K562 (cell line): Measurements from ENCODE around the gene SPDYE3. TPM values are rescaled to one million over a fixed set of nuclear protein-coding genes. Genes with fewer than 3 reads are reported as not detected.
A peak's percentile ranks its signal among the peaks of the same experiment; 100 is the strongest.
"Not testable (repeated sequence)": the region's sequence is repeated elsewhere in the genome, so short reads cannot be mapped to it uniquely, and the experiment has no call there.

ENCODE experiments used
- ATAC-seq: fragments of 200-7000 bp; cut with Tn5 transposase; 3 replicates; pipeline ENCODE4 v1.9.1; 2020; ENCODE audit warnings: moderate library complexity
- BruUV-seq: library from RNA; stranded (reverse); fragments of 400-500 nt; replicated peaks from 2 replicates; lab custom pipeline; 2021; lab: Mats Ljungman, UMichigan
- CTCF ChIA-PET: fragments of 300-600 bp; formaldehyde crosslinking; extraction: SDS; loops from one replicate; lab custom pipeline; 2021; ENCODE audit warnings: low intra/inter-chr PET ratio; lab: Yijun Ruan, JAX
- POLR2A ChIA-PET: fragments of 300-600, 350-650 bp; sonication (Branson Sonifier 250); formaldehyde crosslinking; extraction: SDS; loops from one replicate; lab custom pipeline; 2021; ENCODE audit warnings: antibody characterized with exemption, inconsistent platforms; lab: Yijun Ruan, JAX
- DNase-seq, 4 experiments: peaks; one replicate each; pipeline versions ENCODE4 v3.0.0 to v3.0.0-alpha.2; 2011 to 2018; ENCODE audit warnings: low spot score in 3 of 4, mixed read lengths in 3 of 4; ENCODE audit errors: extremely low read depth in 1 of 4
- FAIRE-seq: peaks from 2 replicates; lab custom pipeline; 2011; peaks lifted over from hg19 to GRCh38; lab: Jason Lieb, UNC
- H2AFZ ChIP-seq: 2 replicates; pipeline ENCODE4 v1.6.0; 2011; ENCODE audit warnings: low read depth, low read length, control low read depth, inconsistent platforms
- H3K27ac ChIP-seq: fragments of 200-600 bp; 3 replicates; pipeline ENCODE4 v1.8.0; 2011; ENCODE audit warnings: low read depth, mild to moderate bottlenecking, control low read depth, inconsistent platforms, low read length, moderate library complexity, mixed read lengths; ENCODE audit errors: extremely low read depth
- H3K27me3 ChIP-seq, 2 experiments: fragments of 300-600 bp in 1 of 2; 2 replicates in 1 of 2; 3 replicates in 1 of 2; pipeline versions ENCODE4 v1.6.0 to v1.8.0; 2011; ENCODE audit warnings: inconsistent platforms in 2 of 2, low read length in 2 of 2, mild to moderate bottlenecking in 1 of 2, mixed read lengths in 1 of 2, moderate library complexity in 1 of 2; ENCODE audit not compliant: control insufficient read depth in 2 of 2, insufficient read depth in 2 of 2
- H3K36me3 ChIP-seq: fragments of 300-600 bp; 3 replicates; pipeline ENCODE4 v1.8.0; 2011; ENCODE audit warnings: mild to moderate bottlenecking, low read length, inconsistent platforms; ENCODE audit not compliant: control insufficient read depth, insufficient read depth
- H3K4me1 ChIP-seq, 2 experiments: fragments of 200-600 bp in 1 of 2; replicated peaks in 1 of 2; 2 replicates in 1 of 2; 3 replicates in 1 of 2; pipeline versions ENCODE4 v1.5.1 to v1.8.0; 2011; ENCODE audit warnings: inconsistent platforms in 2 of 2, low read length in 2 of 2, mild to moderate bottlenecking in 1 of 2, mixed read lengths in 1 of 2, moderate library complexity in 1 of 2; ENCODE audit not compliant: control insufficient read depth in 2 of 2, insufficient read depth in 2 of 2
- H3K4me2 ChIP-seq: 2 replicates; pipeline ENCODE4 v1.6.1; 2011; ENCODE audit warnings: low read length, control low read depth, inconsistent platforms, mixed read lengths; ENCODE audit not compliant: insufficient read depth
- H3K4me3 ChIP-seq: fragments of 200-600 bp; sonication (generic), shearing (Covaris generic); 2 replicates; pipeline ENCODE4 v1.5.1; 2016; ENCODE audit warnings: control low read depth, inconsistent platforms
- H3K79me2 ChIP-seq: fragments of 200-600 bp; 3 replicates; pipeline ENCODE4 v1.8.0; 2011; ENCODE audit warnings: low read length, inconsistent platforms; ENCODE audit not compliant: control insufficient read depth, insufficient read depth
- H3K9ac ChIP-seq, 2 experiments: 2 replicates each; pipeline versions ENCODE4 v1.6.0 to v1.6.1; 2011; ENCODE audit warnings: low read depth in 2 of 2, low read length in 2 of 2, control low read depth in 1 of 2, inconsistent platforms in 1 of 2, mild to moderate bottlenecking in 1 of 2, mixed read lengths in 1 of 2; ENCODE audit not compliant: insufficient read depth in 1 of 2
- H3K9me1 ChIP-seq: one replicate; pipeline ENCODE4 v1.6.0; 2011; ENCODE audit warnings: inconsistent platforms, mild to moderate bottlenecking, low read length, moderate library complexity; ENCODE audit not compliant: control insufficient read depth, insufficient read depth
- H3K9me3 ChIP-seq: replicated peaks from 2 replicates; pipeline ENCODE4 v1.5.1; 2011; ENCODE audit warnings: low read depth, low read length, inconsistent platforms; ENCODE audit not compliant: control insufficient read depth, insufficient read depth
- H4K20me1 ChIP-seq: replicated peaks from 2 replicates; pipeline ENCODE4 v1.6.1; 2011; ENCODE audit warnings: low read length, inconsistent platforms, mixed read lengths; ENCODE audit not compliant: control insufficient read depth, insufficient read depth
- NR4A1 ChIP-seq, 2 experiments: fragments of 250-450 bp in 1 of 2; fragments of 450-650 bp in 1 of 2; sonication (Bioruptor Pico) in 1 of 2; IDR thresholded peaks; 2 replicates each; pipeline versions ENCODE4 v1.4.0 to v1.6.1; 2016 to 2020; ENCODE audit warnings: mild to moderate bottlenecking in 2 of 2, missing compliant biosample characterization in 1 of 2, missing genetic modification characterization in 1 of 2, moderate library complexity in 1 of 2
- SIN3A ChIP-seq, 2 experiments: fragments of 150-350 bp in 1 of 2; IDR thresholded peaks; 2 replicates each; pipeline ENCODE4 v1.6.1; 2011 to 2016; ENCODE audit warnings: borderline replicate concordance in 2 of 2, low read depth in 2 of 2, low read length in 2 of 2, mild to moderate bottlenecking in 2 of 2, moderate library complexity in 2 of 2; ENCODE audit not compliant: control insufficient read depth in 1 of 2
- ZBTB33 ChIP-seq: sonication (generic); formaldehyde crosslinking; IDR thresholded peaks from 2 replicates; pipeline ENCODE4 v1.8.1; 2023; ENCODE audit warnings: mild to moderate bottlenecking, missing genetic modification reagents
- WGBS: fragments of 100-300 bp; shearing (Covaris generic); methylation state at CpG from one replicate; pipeline ENCODE4 v1.1.6; 2016; ENCODE audit warnings: low coverage, mixed read lengths; ENCODE audit not compliant: insufficient coverage; ENCODE audit errors: missing lambda C conversion rate; 5-methylcytosine and 5-hydroxymethylcytosine counted together
- in situ Hi-C: fragments of 300-500 bp; cut with MboI; formaldehyde crosslinking; loops from 4 replicates; pipeline ENCODE4 v1.15.0; 2018; ENCODE audit warnings: inconsistent platforms, mixed read lengths
- intact Hi-C: fragments of 100-400 bp; cut with micrococcal nuclease; formaldehyde crosslinking; loops from 2 replicates; pipeline ENCODE4 v1.14.2; 2022
- polyA plus RNA-seq, 8 experiments: library from polyadenylated mRNA; depleted of rRNA in 4 of 8; stranded (reverse) in 5 of 8; unstranded in 3 of 8; fragments of >200 nt; fragmentation: Nextera tagmentation in 2 of 8; fragmentation: Illumina TruSeq in 1 of 8; extraction: Ambion mirVana in 2 of 8; extraction: Trizol in 1 of 8; gene quantifications; 2 replicates each; pipeline versions ENCODE4 v1.2.1 to v1.2.3, GENCODE V29; 2011 to 2014; ENCODE audit warnings: inconsistent platforms in 1 of 8, missing spikeins in 1 of 8
- total RNA-seq, 7 experiments: library from RNA; depleted of rRNA in 6 of 7; stranded (reverse); fragments of >200 nt in 6 of 7; fragmentation: Illumina TruSeq in 2 of 7; extraction: Trizol in 2 of 7; gene quantifications; 2 replicates each; pipeline versions ENCODE4 v1.2.1 to v1.2.3, GENCODE V29; 2011 to 2021; ENCODE audit warnings: low replicate concordance in 1 of 7
- TF ChIP-seq, protein P1 (sequence below): sonication (generic); formaldehyde crosslinking; IDR thresholded peaks from 2 replicates; pipeline ENCODE4 v1.8.1; 2023; ENCODE audit warnings: mild to moderate bottlenecking, missing genetic modification reagents

SPDYE3 gene
- total and polyA plus RNA-seq, 9 of the 15 experiments (the other 6 are each of a cell fraction or from before 2014, with no cell fraction given), result 0.04 to 3.3 (median 1.2) TPM; not detected in 6

- H3K9me1 ChIP-seq, H3K9ac ChIP-seq, H3K4me2 ChIP-seq, FAIRE-seq, CTCF ChIA-PET, BruUV-seq, ATAC-seq, H4K20me1 ChIP-seq, intact Hi-C loops, H3K4me3 ChIP-seq, H3K27me3 ChIP-seq, in situ Hi-C loops, POLR2A ChIA-PET, H3K4me1 ChIP-seq, H2AFZ ChIP-seq, H3K9me3 ChIP-seq, DNase-seq, H3K27ac ChIP-seq, H3K79me2 ChIP-seq: not testable (repeated sequence)
- H3K36me3 ChIP-seq, result peaks cover 20% of the 10 kb centered on the region; the same call in 1 of the 3 replicates
- 94% methylated on average over 7 of the region's 11 CpGs for WGBS
Measured at GRCh38 chr7:100326914-100327313, 19.4 kb downstream of the SPDYE3 start.

- Histone ChIP-seq H3K36me3 (peaks cover 31% of the 10 kb centered on the region), H3K27ac (peak overlapping the region; percentile 79), H3K9ac (peak overlapping the region; percentile 61 to 98), H2AFZ (peak overlapping the region; percentile 93), H3K4me2 (peak overlapping the region; percentile 88), H3K79me2 (peaks cover 48% of the 10 kb centered on the region), H3K4me1 (peaks cover 0 to 16% of the 10 kb centered on the region in 2 experiments; a peak in 3 of 5 replicates), H3K4me3 (peak overlapping the region; percentile 63)
- H3K9me3 ChIP-seq; in situ Hi-C loops; CTCF ChIA-PET; H3K9me1 ChIP-seq; H3K27me3 ChIP-seq; intact Hi-C loops; FAIRE-seq; H4K20me1 ChIP-seq; TF ChIP-seq NR4A1 (CRISPR knock-in tag; IDR thresholded peaks at IDR 0.05): not testable (repeated sequence)
- TSS peak; percentile 68 for BruUV-seq
- under 1% methylated on average over 74 of the region's 85 CpGs for WGBS
- peak; percentile 98 for ATAC-seq
- peak; percentile 82 to 95 (median 88) for DNase-seq
- POLR2A ChIA-PET, result interaction anchor here (0.6 to 1.0 kb wide), 3 partner anchors 52 to 190 kb away, joined by 3 read pairs; no protein-coding TSS in a partner anchor
- peak; percentile 61 to 65; a peak in 2 of 4 replicates for TF ChIP-seq SIN3A (IDR thresholded peaks at IDR 0.05; ENCODE audit: borderline replicate concordance in 2 of 2, control insufficient read depth in 1 of 2, low read depth in 2 of 2, low read length in 2 of 2)
- TF ChIP-seq, protein P1, sequence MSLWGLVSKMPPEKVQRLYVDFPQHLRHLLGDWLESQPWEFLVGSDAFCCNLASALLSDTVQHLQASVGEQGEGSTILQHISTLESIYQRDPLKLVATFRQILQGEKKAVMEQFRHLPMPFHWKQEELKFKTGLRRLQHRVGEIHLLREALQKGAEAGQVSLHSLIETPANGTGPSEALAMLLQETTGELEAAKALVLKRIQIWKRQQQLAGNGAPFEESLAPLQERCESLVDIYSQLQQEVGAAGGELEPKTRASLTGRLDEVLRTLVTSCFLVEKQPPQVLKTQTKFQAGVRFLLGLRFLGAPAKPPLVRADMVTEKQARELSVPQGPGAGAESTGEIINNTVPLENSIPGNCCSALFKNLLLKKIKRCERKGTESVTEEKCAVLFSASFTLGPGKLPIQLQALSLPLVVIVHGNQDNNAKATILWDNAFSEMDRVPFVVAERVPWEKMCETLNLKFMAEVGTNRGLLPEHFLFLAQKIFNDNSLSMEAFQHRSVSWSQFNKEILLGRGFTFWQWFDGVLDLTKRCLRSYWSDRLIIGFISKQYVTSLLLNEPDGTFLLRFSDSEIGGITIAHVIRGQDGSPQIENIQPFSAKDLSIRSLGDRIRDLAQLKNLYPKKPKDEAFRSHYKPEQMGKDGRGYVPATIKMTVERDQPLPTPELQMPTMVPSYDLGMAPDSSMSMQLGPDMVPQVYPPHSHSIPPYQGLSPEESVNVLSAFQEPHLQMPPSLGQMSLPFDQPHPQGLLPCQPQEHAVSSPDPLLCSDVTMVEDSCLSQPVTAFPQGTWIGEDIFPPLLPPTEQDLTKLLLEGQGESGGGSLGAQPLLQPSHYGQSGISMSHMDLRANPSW (CRISPR knock-in tag), result peak; percentile 71; the same call in 1 of the 2 replicates
- TF ChIP-seq NR4A1 (tag; IDR thresholded peaks at IDR 0.05), result 0 out of 2 replicates have a peak, but pooled peaks have one; percentile 37
- TF ChIP-seq ZBTB33, result 0 out of 2 replicates have a peak, but pooled peaks have one; percentile 18
Measured at GRCh38 chr7:100335566-100336466, 28.3 kb downstream of the SPDYE3 start.
